Fibroblast of mammary gland (primary cell): ENCODE measurements around the gene SPATA3.
A peak's percentile ranks its signal among the peaks of the same experiment; 100 is the strongest.
"Not testable (repeated sequence)": the region's sequence is repeated elsewhere in the genome, so short reads cannot be mapped to it uniquely, and the experiment has no call there.

Source experiments
- DNase-seq: peaks from one replicate; pipeline ENCODE4 v3.0.0-alpha.2; 2010; ENCODE audit warnings: low read depth
- H3K4me3 ChIP-seq: 2 replicates; pipeline ENCODE4 v1.5.1; 2011; ENCODE audit warnings: low read depth, mild to moderate bottlenecking, low read length, moderate library complexity; ENCODE audit not compliant: control insufficient read depth
- CTCF ChIP-seq: conservative IDR thresholded peaks from 2 replicates; pipeline ENCODE4 v1.5.1; 2011; ENCODE audit warnings: low read depth, low read length, inconsistent platforms; ENCODE audit not compliant: control insufficient read depth, insufficient read depth

SPATA3 gene

GRCh38 chr2:231018184-231018583, 22.3 kb downstream of the SPATA3 start:
- no peak for TF ChIP-seq CTCF

GRCh38 chr2:231025059-231025458, 29.1 kb downstream of the SPATA3 start:
- DNase-seq, H3K4me3 ChIP-seq: not testable (repeated sequence)

More at GRCh38 chr2:231018184-231018583, 22.3 kb downstream of the SPATA3 start:
- DNase-seq: no peak
- H3K4me3 ChIP-seq: no peak overlapping the region

GRCh38 chr2:231028889-231029288, 33.0 kb downstream of the SPATA3 start:
- no peak for DNase-seq

GRCh38 chr2:231029563-231029962, 33.6 kb downstream of the SPATA3 start:
- no peak for TF ChIP-seq CTCF
- peak; percentile 40 for DNase-seq
- no peak overlapping the region for H3K4me3 ChIP-seq

More at GRCh38 chr2:231028889-231029288, 33.0 kb downstream of the SPATA3 start:
- TF ChIP-seq CTCF: no peak
- H3K4me3 ChIP-seq: no peak overlapping the region

- no peak overlapping the region for H3K4me3 ChIP-seq
- no peak for TF ChIP-seq CTCF
- DNase-seq: no peak
Measured at GRCh38 chr2:231030725-231031124, 34.8 kb downstream of the SPATA3 start.

- H3K4me3 ChIP-seq: no peak overlapping the region
- no peak for DNase-seq
- TF ChIP-seq CTCF: no peak
Measured at GRCh38 chr2:231032575-231033140, 36.7 kb downstream of the SPATA3 start.

GRCh38 chr2:231033147-231034132, 37.5 kb downstream of the SPATA3 start:
- no peak overlapping the region for H3K4me3 ChIP-seq
- DNase-seq: no peak
- TF ChIP-seq CTCF: no peak
